ENCODE data around the gene AMBRA1.

AMBRA1 gene

DNA sequence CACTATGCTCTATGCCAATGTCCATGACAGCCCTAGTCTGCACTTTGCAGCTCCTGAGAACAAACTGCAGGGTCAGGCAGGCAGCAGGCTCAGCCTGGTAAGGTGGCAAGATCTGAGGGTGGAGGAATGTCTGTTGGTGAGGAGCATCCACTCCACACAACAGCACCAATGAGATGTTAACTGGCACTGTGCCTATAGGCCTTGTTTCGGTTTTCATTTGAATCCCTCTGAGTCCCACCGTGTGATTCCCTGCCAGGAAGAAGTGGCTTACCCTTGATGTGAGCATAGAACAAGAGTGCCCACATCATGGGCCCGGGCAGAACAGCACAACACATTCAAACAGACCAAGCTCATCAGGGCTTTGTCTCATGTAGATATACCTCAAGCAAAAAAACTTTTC lies 158.1 kb downstream of the AMBRA1 start:
- H3K36me3 ChIP-seq (ENCODE audit: control insufficient read depth, insufficient read depth, low read length), result peaks cover 16% of the 10 kb centered on the region
- TF ChIP-seq, protein P1, sequence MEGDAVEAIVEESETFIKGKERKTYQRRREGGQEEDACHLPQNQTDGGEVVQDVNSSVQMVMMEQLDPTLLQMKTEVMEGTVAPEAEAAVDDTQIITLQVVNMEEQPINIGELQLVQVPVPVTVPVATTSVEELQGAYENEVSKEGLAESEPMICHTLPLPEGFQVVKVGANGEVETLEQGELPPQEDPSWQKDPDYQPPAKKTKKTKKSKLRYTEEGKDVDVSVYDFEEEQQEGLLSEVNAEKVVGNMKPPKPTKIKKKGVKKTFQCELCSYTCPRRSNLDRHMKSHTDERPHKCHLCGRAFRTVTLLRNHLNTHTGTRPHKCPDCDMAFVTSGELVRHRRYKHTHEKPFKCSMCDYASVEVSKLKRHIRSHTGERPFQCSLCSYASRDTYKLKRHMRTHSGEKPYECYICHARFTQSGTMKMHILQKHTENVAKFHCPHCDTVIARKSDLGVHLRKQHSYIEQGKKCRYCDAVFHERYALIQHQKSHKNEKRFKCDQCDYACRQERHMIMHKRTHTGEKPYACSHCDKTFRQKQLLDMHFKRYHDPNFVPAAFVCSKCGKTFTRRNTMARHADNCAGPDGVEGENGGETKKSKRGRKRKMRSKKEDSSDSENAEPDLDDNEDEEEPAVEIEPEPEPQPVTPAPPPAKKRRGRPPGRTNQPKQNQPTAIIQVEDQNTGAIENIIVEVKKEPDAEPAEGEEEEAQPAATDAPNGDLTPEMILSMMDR (IDR thresholded peaks at IDR 0.05; ENCODE audit: insufficient read depth, low read length, poor library complexity, severe bottlenecking), result no peak
- no peaks in the 10 kb centered on the region for H3K27me3 ChIP-seq (replicated peaks; ENCODE audit: control insufficient read depth, insufficient read depth, low read length)
- DNase-seq (ENCODE audit: extremely low read depth, insufficient read length), result no peak
- no peak overlapping the region for H3K4me3 ChIP-seq (replicated peaks; ENCODE audit: low read depth, low read length)

DNA sequence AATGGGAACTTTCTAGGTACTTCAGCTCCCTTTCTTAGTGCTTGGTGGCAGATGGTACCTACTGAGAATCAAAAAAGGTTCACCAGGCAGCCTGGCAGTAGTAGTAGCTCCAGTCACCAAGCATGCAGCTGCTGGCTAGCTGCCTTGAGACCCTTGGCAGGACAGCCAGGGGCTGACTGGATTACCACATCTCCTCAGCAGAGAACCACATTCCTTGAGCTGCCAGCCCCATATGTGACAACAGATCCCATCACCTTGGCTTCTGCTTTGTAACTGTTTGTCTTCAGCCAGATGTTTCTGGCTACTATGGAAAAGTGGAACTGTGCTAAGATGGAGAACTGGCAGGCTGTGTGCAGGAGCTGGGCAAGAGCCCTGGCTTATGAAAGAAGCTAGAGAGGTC lies 162.6 kb downstream of the AMBRA1 start:
- H3K36me3 ChIP-seq (ENCODE audit: control insufficient read depth, insufficient read depth, low read length), result peaks cover 16% of the 10 kb centered on the region

DNA sequence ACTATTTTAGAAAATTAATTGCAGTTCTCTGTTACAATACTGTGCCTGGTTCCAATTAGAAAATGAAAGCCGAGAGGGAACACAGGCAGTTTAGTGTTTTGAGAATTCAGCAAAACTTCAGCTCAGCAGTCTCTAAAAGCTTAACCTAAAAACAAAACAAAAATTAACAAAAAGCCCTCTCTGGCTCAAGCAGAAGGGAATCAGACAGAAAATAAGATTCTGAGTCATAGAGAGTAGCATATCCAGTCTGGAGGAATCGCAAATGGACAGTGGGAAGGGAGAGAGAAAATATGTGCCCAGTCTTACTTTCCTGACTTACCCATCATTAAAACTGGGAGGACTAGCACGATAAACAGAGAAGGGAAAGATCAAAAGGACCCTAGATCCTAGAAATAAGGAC lies 164.1 kb downstream of the AMBRA1 start:
- Histone ChIP-seq H3K36me3 (ENCODE audit: control insufficient read depth, insufficient read depth, low read length) (peaks cover 15% of the 10 kb centered on the region), H3K4me3 (replicated peaks; ENCODE audit: low read depth, low read length) (no peak overlapping the region), H3K27me3 (replicated peaks; ENCODE audit: control insufficient read depth, insufficient read depth, low read length) (no peaks in the 10 kb centered on the region)
- no peak for DNase-seq (ENCODE audit: extremely low read depth, insufficient read length)
- TF ChIP-seq, protein P1 (IDR thresholded peaks at IDR 0.05; ENCODE audit: insufficient read depth, low read length, poor library complexity, severe bottlenecking), result no peak

More for the DNA sequence above, 162.6 kb downstream of the AMBRA1 start:
- TF ChIP-seq, protein P1 (IDR thresholded peaks at IDR 0.05; ENCODE audit: insufficient read depth, low read length, poor library complexity, severe bottlenecking), result no peak
- Histone ChIP-seq H3K27me3 (replicated peaks; ENCODE audit: control insufficient read depth, insufficient read depth, low read length) (no peaks in the 10 kb centered on the region), H3K4me3 (replicated peaks; ENCODE audit: low read depth, low read length) (no peak overlapping the region)
- DNase-seq (ENCODE audit: extremely low read depth, insufficient read length), result no peak

DNA sequence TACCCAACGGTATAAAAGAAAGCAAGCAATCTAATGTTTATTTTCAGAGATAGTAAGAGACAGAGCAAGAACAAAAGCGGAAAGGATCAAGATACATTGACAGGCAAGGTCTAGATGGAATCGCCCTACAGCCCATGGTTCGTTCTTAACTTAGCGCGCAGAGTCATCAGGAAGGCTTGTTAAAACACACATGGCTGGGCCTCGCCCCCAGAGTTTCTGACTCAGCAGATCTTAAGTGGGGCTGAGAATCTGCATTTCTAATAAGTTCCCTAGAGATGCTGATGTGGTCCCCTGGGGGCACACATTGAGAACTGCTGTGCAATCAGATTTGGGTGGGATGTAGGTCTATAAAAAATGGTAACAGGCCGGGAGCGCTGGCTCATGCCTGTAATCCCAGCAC lies 166.5 kb downstream of the AMBRA1 start:
- TF ChIP-seq, protein P1 (IDR thresholded peaks at IDR 0.05; ENCODE audit: insufficient read depth, low read length, poor library complexity, severe bottlenecking), result no peak

DNA sequence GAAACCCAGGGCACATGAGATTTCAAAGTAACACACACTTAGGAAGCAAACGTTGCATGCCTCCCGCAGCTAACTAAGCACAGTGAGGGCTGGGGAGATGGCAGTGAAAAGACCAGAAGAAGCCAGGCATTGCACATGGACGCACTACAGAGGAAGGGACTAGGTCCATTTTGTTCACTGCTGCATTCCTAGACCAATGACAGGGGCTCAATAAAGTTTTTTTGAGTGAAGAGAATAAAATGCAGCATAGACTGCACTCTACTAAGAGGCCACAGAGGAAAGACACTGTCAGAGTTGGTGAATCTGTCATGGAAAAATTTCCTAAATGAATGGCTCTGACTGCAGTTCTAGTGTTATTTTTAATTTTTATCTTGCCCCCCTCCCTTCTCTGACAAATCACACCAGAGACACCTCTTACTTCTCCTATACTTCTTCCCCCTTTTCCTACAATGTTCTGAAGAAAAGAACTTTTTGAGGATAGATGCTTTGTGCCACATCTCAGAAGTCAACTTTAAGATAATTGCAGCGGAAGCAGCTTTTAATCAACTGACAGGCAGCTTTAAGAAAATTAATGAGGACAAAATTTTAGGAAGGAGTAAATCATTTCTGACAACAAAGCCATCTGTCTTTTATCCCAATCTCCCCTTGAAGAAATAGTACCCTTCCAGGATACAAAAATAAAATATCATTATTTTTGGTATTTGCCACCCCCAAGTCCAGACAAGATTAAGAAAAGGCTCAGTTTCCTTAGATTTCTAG lies 167.4 kb downstream of the AMBRA1 start:
- DNase-seq (ENCODE audit: extremely low read depth, insufficient read length), result no peak
- Histone ChIP-seq H3K27me3 (replicated peaks; ENCODE audit: control insufficient read depth, insufficient read depth, low read length) (no peaks in the 10 kb centered on the region), H3K36me3 (ENCODE audit: control insufficient read depth, insufficient read depth, low read length) (peaks cover 9% of the 10 kb centered on the region), H3K4me3 (replicated peaks; ENCODE audit: low read depth, low read length) (no peak overlapping the region)
- TF ChIP-seq, protein P1 (IDR thresholded peaks at IDR 0.05; ENCODE audit: insufficient read depth, low read length, poor library complexity, severe bottlenecking), result no peak

More for the DNA sequence above, 166.5 kb downstream of the AMBRA1 start:
- peaks cover 9% of the 10 kb centered on the region for H3K36me3 ChIP-seq (ENCODE audit: control insufficient read depth, insufficient read depth, low read length)
- no peak overlapping the region for H3K4me3 ChIP-seq (replicated peaks; ENCODE audit: low read depth, low read length)
- DNase-seq (ENCODE audit: extremely low read depth, insufficient read length), result no peak
- no peaks in the 10 kb centered on the region for H3K27me3 ChIP-seq (replicated peaks; ENCODE audit: control insufficient read depth, insufficient read depth, low read length)

Measured in GM06990 (cell line).